ENCODE measurements around the gene SRP9. TPM values are rescaled to one million over a fixed set of nuclear protein-coding genes. Genes with fewer than 3 reads are reported as not detected.
A peak's percentile ranks its signal among the peaks of the same experiment; 100 is the strongest.
"Not testable (repeated sequence)": the region's sequence is repeated elsewhere in the genome, so short reads cannot be mapped to it uniquely, and the experiment has no call there.

The SRP9 gene
- total RNA-seq, 4 donors from 2014 or later = 67.9 to 153 (median 131) TPM

DNA sequence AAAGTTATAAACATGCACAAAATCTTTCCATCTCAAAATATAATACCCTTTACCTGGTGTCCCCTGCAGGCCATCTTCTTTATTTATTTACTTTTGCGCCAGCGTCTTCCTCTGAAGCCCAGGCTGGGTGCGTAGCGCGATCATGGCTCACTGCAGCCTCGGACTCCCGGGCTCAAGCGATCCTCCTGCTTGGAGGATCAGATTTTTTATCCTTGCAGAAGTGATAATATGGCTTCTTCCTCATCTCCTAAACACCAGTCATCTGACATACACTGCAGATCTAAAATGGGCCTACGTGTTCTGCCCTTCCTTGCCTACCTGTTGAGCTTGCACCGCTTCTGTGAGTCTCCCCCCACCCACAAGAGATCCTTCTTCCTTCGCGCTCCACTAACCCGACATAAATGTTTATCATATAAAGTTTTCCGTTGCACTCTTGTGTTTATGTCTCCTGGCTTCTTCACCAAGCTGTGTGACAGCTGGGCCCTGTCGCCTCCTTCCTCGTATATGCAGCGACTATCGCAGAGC, 506 bp upstream of the SRP9 start:
- TF ChIP-seq POLR2A (IDR thresholded peaks at IDR 0.05) = no peak
- no peak for TF ChIP-seq CTCF (IDR thresholded peaks at IDR 0.05)
- Histone ChIP-seq H3K27me3 (no peaks in the 10 kb centered on the region), H3K27ac (peak overlapping the region; percentile 89 to 98 (median 94)), H3K9me3 (no peaks in the 10 kb centered on the region), H3K36me3 (no peaks in the 10 kb centered on the region), H3K4me1 (peaks cover 0 to 42% (median 11%) of the 10 kb centered on the region in 4 donors), H3K4me3 (peak overlapping the region; percentile 66 to 96 (median 75))
- no peak for DNase-seq

- TF ChIP-seq POLR2A (IDR thresholded peaks at IDR 0.05) = no peak
- TF ChIP-seq CTCF (IDR thresholded peaks at IDR 0.05) = no peak
- DNase-seq = no peak
- H3K36me3 ChIP-seq = peaks cover 0 to 3% (median 0%) of the 10 kb centered on the region in 3 donors
- H3K4me3 ChIP-seq = peak overlapping the region; percentile 66 to 96 (median 75)
- peak overlapping the region; percentile 89 to 98 (median 94) for H3K27ac ChIP-seq
- H3K4me1 ChIP-seq = peaks cover 0 to 38% (median 11%) of the 10 kb centered on the region in 4 donors
- H3K27me3 ChIP-seq = no peaks in the 10 kb centered on the region
- H3K9me3 ChIP-seq = no peaks in the 10 kb centered on the region
Measured at GRCh38 chr1:225778337-225778669, 677 bp downstream of the SRP9 start.

DNA sequence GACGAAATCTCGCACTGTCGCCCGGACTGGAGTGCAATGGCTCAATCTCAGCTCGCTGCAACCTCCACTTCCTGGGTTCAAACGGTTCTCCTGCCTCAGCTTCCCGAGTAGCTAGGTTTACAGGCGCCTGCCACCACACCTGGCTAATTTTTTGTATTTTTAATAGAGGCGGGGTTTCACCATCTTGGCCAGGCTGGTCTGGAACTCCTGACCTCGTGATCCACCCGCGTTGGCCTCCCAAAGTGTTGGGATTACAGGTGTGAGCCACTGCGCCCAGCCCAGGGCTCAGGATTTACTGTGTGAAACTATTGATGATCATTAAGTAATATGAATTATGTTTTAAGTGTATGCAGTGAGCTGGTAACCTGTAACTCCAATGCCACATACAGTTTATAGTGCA, 1.5 kb downstream of the SRP9 start:
- not testable (repeated sequence) for DNase-seq, H3K36me3 ChIP-seq, H3K27me3 ChIP-seq, H3K9me3 ChIP-seq
- Histone ChIP-seq H3K4me1 (peaks cover 0 to 35% (median 11%) of the 10 kb centered on the region in 4 donors), H3K27ac (peak overlapping the region in 1 of 4 donors; percentile 95), H3K4me3 (peak overlapping the region; percentile 66 to 96 (median 75))

- Histone ChIP-seq H3K4me3 (no peak overlapping the region), H3K4me1 (peaks cover 0 to 35% (median 11%) of the 10 kb centered on the region in 4 donors), H3K27ac (no peak overlapping the region), H3K27me3 (no peaks in the 10 kb centered on the region), H3K9me3 (no peaks in the 10 kb centered on the region), H3K36me3 (peaks cover 0 to 19% (median 0%) of the 10 kb centered on the region in 3 donors)
- no peak for TF ChIP-seq CTCF (IDR thresholded peaks at IDR 0.05)
- TF ChIP-seq POLR2A (IDR thresholded peaks at IDR 0.05) = no peak
- no peak for DNase-seq
Measured at GRCh38 chr1:225780134-225780533, 2.5 kb downstream of the SRP9 start.

DNA sequence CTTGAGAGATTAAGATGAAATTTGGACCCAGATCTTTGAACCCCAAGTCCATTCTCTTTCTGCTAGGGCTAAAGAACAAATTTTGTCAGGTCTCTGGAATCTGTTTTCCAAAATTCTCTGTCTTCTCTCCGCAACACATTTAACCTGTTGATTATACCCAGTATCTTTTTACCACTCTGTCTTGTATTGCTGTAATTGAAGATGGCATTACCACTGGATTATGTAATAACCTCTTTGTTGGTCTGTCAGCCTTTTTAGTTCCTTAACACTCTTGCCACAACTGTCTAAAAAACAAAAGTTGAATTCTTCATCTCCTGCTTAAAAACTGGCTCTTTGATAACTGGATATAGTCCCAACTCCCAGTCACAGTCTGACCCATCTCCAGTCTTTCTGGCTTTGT, 3.0 kb downstream of the SRP9 start:
- Histone ChIP-seq H3K4me3 (no peak overlapping the region), H3K4me1 (peaks cover 0 to 35% (median 11%) of the 10 kb centered on the region in 4 donors), H3K36me3 (peaks cover 0 to 24% (median 0%) of the 10 kb centered on the region in 3 donors), H3K27me3 (no peaks in the 10 kb centered on the region), H3K27ac (no peak overlapping the region), H3K9me3 (no peaks in the 10 kb centered on the region)
- TF ChIP-seq POLR2A (IDR thresholded peaks at IDR 0.05) (no peak), CTCF (IDR thresholded peaks at IDR 0.05) (no peak)
- DNase-seq = no peak

DNA sequence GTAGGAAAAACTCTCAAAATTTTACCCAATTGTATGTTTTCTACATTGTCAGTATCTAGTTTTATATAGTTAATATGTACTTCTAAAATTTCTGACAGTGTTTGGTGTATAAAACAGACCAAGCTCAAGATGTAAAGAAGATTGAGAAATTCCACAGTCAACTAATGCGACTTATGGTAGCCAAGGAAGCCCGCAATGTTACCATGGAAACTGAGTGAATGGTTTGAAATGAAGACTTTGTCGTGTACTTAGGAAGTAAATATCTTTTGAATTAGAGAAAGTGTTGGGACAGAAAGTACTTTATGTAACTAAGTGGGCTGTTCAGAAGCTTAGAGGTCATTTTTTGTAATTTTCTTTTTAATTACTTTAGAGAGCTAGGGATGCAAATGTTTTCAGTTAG, 11.5 kb downstream of the SRP9 start:
- H3K27me3 ChIP-seq, H3K4me1 ChIP-seq, H3K9me3 ChIP-seq, DNase-seq, H3K27ac ChIP-seq, H3K4me3 ChIP-seq: not testable (repeated sequence)
- H3K36me3 ChIP-seq = peaks cover 0 to 79% (median 0%) of the 10 kb centered on the region in 3 donors

DNA sequence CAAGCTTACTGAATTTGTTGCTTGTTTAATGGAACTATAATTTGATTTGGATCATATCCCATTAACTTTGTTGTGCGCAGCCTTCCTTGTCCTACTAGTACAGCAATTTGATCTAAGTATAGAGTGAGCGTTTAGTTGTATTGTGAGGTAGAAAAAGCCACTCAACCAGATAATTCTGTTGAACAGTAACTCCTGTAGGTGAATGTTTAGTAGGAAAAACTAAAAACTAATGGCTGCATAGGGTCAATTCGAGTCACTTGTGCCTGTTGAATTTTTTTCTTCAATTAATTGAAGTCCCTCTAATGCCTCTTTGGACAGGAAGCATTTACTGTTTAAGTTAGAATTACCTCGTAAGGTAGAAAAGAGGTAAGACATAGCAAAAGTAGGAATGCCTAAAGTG, 17.3 kb downstream of the SRP9 start:
- H3K27ac ChIP-seq = no peak overlapping the region
- no peak for TF ChIP-seq POLR2A (IDR thresholded peaks at IDR 0.05)
- TF ChIP-seq CTCF (IDR thresholded peaks at IDR 0.05) = no peak

GRCh38 chr1:225796097-225796496, 18.5 kb downstream of the SRP9 start:
- H3K9me3 ChIP-seq, H3K4me3 ChIP-seq, H3K4me1 ChIP-seq, DNase-seq, H3K27me3 ChIP-seq, H3K27ac ChIP-seq: not testable (repeated sequence)
- H3K36me3 ChIP-seq = peaks cover 0 to 11% (median 0%) of the 10 kb centered on the region in 3 donors

More for the DNA sequence above, 17.3 kb downstream of the SRP9 start:
- no peaks in the 10 kb centered on the region for H3K27me3 ChIP-seq
- H3K9me3 ChIP-seq = no peaks in the 10 kb centered on the region
- H3K36me3 ChIP-seq = peaks cover 0 to 22% (median 0%) of the 10 kb centered on the region in 3 donors
- H3K4me3 ChIP-seq = no peak overlapping the region
- H3K4me1 ChIP-seq = no peaks in the 10 kb centered on the region
- DNase-seq = no peak

GRCh38 chr1:225801146-225801545, 23.5 kb downstream of the SRP9 start:
- not testable (repeated sequence) for H3K4me1 ChIP-seq, DNase-seq, H3K27ac ChIP-seq, H3K9me3 ChIP-seq, H3K4me3 ChIP-seq, H3K36me3 ChIP-seq, H3K27me3 ChIP-seq
